DLD1 (cell line): Measurements from ENCODE around the gene FCGBP.
"Not testable (repeated sequence)": the region's sequence is repeated elsewhere in the genome, so short reads cannot be mapped to it uniquely, and the experiment has no call there.

ENCODE experiments used
- in situ Hi-C: cut with HindIII; loops from 2 replicates; pipeline ENCODE4 v1.10.0; 2017; ENCODE audit warnings: low sequenced_read_pairs

Gene FCGBP

DNA sequence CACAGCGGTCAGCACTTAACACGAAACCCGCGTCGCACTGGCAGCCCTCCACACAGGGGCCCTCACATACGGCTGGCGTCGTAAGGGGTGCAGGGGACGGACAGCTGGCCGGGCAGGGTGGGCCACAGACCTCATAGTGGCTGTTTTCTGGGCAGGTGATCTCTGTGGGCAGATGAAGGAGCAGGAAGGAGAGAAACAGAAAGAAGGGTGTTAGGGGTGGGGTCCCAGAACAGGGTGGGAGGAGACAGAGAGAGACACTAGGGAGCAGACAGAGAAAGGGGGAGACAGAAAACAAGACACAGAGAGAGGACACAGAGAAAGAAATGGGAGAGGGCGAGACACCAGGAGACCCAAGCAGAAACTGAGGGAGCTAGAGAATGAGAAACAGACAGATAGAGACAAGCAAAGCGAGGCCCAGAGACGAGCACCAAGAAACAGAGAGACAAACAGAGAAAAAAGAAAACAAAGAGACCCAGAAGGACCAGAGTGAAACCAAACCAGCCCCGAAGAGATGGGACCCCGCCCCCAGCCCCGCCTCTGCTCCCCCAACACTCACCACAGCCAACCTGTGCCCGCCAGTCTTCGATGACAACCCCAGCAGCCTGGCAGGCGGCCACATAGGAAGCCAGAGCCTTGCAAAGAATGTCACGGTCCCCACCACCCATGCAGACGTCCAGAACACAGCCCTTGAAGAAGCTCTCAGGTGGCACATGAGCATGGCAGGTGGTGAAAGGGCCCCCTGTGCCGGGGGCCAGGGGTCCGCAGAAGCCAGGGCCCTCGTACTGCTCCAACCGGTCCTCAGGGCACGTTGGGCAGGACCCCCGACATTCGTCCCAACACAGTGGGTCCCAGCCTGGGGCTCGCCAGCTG, 40.8 kb downstream of the FCGBP start:
- in situ Hi-C loops = not testable (repeated sequence)

GRCh38 chr19:39892506-39892902, 41.9 kb downstream of the FCGBP start:
- in situ Hi-C loops = not testable (repeated sequence)

- in situ Hi-C loops = not testable (repeated sequence)
Observed at GRCh38 chr19:39891660-39892505, 42.6 kb downstream of the FCGBP start.

DNA sequence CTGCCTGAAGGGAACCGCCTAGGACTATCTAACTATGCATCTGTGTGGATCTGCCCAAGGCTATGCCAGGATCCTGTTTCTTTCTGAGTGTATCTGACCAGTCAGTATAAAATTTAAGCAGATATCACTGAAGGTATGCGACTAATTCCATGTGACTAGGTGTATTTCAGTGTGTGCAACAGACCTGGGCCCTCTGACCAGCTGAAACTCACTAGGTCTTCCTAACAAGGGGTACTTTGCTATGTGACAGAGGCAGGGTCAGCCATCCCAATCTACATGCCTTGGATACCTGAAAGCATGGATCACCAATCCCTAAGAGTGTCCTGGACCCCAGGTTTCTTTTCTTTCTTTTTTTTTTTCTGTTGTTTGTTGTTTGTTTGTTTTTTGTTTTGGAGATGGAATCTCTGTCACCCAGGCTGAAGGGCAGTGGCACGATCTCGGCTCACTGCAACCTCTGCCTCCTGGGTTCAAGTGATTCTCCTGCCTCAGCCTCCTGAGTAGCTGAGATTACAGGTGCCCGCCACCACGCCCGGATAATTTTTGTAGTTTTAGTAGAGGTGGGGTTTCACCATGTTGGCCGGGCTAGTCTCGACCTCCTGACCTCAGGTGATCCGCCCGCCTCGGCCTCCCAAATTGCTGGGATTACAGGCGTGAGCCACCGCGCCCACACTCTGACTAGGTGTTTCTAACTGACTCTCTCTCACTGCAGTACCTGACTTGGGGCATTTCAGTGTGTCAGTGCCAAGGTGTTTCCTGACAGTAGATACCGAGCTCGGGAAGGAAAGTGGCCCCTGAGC, 43.5 kb downstream of the FCGBP start:
- in situ Hi-C loops = no loop called here

DNA sequence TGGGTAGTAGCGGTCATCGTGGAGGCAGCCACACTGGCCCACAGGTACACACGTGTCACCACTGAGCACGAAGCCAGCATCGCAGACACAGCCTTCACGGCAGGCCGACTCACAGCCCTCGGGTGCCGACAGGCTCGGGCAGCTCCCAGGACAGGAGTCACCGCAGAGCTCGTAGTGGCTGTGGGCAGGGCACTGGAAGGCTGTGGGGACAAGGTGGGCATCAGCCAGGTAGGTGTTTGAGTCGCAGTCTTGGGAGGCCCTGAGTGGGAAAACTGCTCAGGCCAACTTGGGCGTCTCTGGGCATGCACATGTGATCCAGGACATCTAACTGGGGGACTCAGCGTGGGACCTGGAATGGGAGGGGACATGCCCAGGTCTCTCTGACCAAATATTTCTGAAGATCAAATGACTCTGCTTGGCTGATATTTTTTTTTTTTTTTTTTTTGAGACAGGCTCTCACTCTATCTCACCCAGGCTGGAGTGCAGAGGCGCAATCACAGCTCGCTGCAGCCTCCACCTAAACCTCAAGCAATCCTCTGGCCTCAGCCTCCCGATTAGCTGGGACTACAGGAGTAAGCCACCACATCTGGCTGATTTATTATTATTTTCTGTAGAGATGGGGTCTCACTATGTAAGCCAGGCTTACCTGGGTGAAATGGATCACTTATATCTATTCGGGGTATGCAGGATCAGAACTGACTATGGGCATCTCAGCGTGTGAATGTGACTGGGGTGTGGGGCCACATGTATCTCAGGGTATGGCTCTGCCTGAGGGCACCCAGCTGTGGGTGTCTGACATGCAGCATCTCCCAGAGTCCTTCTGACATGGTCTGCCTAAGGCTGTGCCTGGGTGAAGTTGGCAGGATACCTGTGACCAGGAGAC, 44.3 kb downstream of the FCGBP start:
- in situ Hi-C loops = not testable (repeated sequence)

GRCh38 chr19:39887456-39887951, 46.9 kb downstream of the FCGBP start:
- in situ Hi-C loops = not testable (repeated sequence)

DNA sequence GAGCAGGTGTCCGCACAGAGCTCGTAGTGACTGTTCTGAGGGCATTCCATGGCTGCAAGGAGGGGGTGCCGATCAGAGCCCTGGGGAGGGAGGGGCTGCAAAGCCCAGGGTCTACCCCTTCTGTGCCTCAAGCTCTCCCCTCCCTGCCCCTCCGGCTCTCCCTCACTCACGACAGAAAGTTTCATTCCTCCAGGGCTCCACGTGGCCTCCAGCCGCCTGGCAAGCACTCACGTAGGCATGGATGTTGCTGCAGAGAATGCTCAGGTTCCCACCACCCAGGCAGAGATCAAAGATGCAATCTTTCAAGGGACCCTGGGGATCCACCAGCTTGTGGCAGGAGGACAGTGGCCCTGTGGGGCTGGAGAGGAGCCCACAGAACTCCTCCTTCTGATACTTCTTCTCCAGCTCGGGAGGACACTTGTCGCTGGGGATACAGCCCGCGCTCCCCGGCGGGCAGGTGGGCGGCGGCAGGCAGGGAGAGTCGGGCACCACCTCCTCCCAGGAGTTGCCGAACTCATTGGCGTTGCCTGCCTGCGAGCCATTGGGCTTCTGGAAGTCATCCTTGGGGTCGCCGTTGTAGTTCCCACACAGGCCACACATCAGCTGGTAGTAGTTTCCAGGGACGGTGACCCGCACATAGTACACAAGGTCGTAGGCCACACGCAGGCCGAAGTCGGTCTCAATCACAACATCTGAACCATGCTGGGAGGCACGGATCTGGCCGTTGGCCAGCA, 48.4 kb downstream of the FCGBP start:
- in situ Hi-C loops = not testable (repeated sequence)

- in situ Hi-C loops = not testable (repeated sequence)
Observed at GRCh38 chr19:39884721-39885120, 49.7 kb downstream of the FCGBP start.
